BJ (cell line): ENCODE results near the gene NRG3. TPM values are rescaled to one million over a fixed set of nuclear protein-coding genes. Genes with fewer than 3 reads are reported as not detected.

Experiments
- CTCF ChIA-PET: fragments of 350-600 bp; formaldehyde crosslinking; extraction: SDS; loops from one replicate; lab custom pipeline; 2021; ENCODE audit warnings: antibody characterized with exemption, inconsistent platforms; lab: Yijun Ruan, JAX
- POLR2A ChIA-PET: fragments of 300-600 bp; sonication (Branson Sonifier 250); formaldehyde crosslinking; extraction: SDS; loops from one replicate; lab custom pipeline; 2021; ENCODE audit warnings: antibody characterized with exemption; lab: Charles Lee
- DNase-seq: peaks from one replicate; pipeline ENCODE4 v3.0.0-alpha.2; 2011; ENCODE audit warnings: low read depth
- H3K27me3 ChIP-seq: 2 replicates; pipeline ENCODE4 v1.6.0; 2011; ENCODE audit warnings: low read length; ENCODE audit not compliant: control insufficient read depth, insufficient read depth
- H3K36me3 ChIP-seq: 2 replicates; pipeline ENCODE4 v1.5.1; 2011; ENCODE audit warnings: low read length; ENCODE audit not compliant: control insufficient read depth, insufficient read depth
- H3K4me3 ChIP-seq: 2 replicates; pipeline ENCODE4 v1.5.1; 2011; ENCODE audit warnings: low read depth, mild to moderate bottlenecking, control low read depth, low read length
- polyA plus RNA-seq: library from polyadenylated mRNA; depleted of rRNA; stranded (reverse); fragments of >200 nt; gene quantifications from 2 replicates; pipeline ENCODE4 v1.2.3, GENCODE V29; 2011
- TF ChIP-seq, protein P1 (sequence below): IDR thresholded peaks from 2 replicates; pipeline ENCODE4 v1.5.1; 2011; ENCODE audit warnings: low read depth, mild to moderate bottlenecking, control low read depth, inconsistent platforms, low read length, moderate library complexity; ENCODE audit not compliant: insufficient read depth

NRG3 gene
- polyA plus RNA-seq, 1 experiment, result not detected

DNA sequence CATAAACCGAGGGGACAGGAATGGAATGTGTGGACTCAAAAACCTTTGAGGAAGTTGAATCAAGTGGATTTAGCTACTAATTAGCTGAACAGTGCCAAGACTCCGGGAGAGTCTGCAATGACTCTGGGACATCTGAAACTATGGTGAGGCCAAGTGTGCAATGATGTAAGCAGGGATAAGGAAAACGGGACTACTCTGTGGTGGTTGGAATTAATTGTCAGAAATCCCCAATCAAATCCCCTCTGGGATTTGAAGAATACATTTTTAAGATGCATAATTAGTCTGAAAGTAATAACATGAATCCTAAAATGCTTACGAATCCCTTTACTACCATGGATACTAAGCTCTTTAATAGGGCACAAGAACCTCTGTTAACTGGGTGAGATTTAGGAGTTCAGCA is 602.8 kb downstream of the NRG3 start:
- POLR2A ChIA-PET, result no interaction called here
- no peak for DNase-seq
- H3K27me3 ChIP-seq, result no peaks in the 10 kb centered on the region
- H3K4me3 ChIP-seq, result no peak overlapping the region
- H3K36me3 ChIP-seq, result no peaks in the 10 kb centered on the region
- CTCF ChIA-PET, result interaction anchor here (0.6 kb wide), 1 partner anchor 571 kb away, joined by 3 read pairs; no protein-coding TSS in a partner anchor
- TF ChIP-seq, protein P1, sequence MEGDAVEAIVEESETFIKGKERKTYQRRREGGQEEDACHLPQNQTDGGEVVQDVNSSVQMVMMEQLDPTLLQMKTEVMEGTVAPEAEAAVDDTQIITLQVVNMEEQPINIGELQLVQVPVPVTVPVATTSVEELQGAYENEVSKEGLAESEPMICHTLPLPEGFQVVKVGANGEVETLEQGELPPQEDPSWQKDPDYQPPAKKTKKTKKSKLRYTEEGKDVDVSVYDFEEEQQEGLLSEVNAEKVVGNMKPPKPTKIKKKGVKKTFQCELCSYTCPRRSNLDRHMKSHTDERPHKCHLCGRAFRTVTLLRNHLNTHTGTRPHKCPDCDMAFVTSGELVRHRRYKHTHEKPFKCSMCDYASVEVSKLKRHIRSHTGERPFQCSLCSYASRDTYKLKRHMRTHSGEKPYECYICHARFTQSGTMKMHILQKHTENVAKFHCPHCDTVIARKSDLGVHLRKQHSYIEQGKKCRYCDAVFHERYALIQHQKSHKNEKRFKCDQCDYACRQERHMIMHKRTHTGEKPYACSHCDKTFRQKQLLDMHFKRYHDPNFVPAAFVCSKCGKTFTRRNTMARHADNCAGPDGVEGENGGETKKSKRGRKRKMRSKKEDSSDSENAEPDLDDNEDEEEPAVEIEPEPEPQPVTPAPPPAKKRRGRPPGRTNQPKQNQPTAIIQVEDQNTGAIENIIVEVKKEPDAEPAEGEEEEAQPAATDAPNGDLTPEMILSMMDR, result no peak

DNA sequence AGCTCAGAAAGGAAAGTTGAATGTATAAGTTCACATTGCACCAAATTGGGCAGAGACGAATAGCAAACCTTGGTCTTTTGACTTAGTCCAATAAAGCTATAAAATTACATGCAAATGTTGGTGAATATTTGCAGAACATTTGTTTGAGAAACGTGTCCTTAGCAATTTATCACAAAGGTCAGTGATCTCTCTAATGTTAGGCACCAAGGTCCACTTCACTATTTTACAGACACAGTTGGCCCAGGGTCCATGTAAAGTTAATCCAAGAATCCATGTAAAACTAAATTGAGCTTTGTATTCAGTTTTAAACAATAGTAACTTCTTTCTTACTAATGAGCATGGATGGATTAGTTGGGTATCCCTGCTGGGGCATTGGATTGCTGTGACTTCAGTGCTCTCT is 617.7 kb downstream of the NRG3 start:
- H3K27me3 ChIP-seq, result no peaks in the 10 kb centered on the region
- ChIA-PET POLR2A (no interaction called here), CTCF (interaction anchor here (0.6 kb wide), 1 partner anchor 19 kb away, joined by 3 read pairs; no protein-coding TSS in a partner anchor)
- H3K4me3 ChIP-seq, result no peak overlapping the region
- no peak for DNase-seq
- TF ChIP-seq, protein P1, result no peak
- H3K36me3 ChIP-seq, result no peaks in the 10 kb centered on the region

DNA sequence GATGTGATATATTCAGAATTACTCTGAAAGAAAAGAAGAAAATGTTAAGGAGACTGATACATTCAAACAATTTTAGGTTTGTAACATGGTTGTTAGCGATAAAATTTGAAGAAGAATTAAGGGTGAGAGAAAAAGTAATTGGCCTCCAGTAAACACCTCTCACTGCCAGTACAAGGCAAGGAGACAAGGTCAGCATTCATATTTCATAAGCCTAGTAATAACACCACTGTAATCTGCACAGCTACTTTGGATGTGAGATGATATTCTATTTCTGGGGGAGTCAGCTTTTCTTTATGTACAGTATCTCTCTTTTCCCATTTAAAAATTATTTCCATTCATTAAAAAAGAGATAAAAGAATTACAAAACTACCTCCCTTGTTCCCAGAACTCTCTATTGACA is 621.1 kb downstream of the NRG3 start:
- POLR2A ChIA-PET, result no interaction called here
- DNase-seq, result no peak
- H3K27me3 ChIP-seq, result no peaks in the 10 kb centered on the region
- no peaks in the 10 kb centered on the region for H3K36me3 ChIP-seq
- CTCF ChIA-PET, result no interaction called here
- TF ChIP-seq, protein P1, result no peak
- H3K4me3 ChIP-seq, result no peak overlapping the region

DNA sequence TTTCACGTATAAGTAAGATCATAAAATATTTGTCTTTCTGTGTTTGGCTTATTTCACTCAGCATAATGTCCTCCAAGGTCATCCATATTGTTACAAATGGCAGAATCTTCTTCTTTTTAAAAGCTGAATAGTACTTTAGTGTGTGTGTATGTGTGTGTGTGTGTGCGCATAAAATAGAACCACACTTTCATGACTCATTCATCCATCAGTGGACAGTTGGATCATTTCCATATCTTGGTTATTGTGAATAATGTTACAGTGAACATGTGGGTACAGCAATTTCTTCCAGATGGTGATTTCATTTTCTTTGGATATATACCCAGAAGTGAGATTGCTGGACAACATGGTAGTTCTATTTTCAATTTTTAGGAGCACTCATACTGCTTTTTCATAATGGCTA is 622.4 kb downstream of the NRG3 start:
- Histone ChIP-seq H3K27me3 (no peaks in the 10 kb centered on the region), H3K36me3 (no peaks in the 10 kb centered on the region), H3K4me3 (no peak overlapping the region)
- TF ChIP-seq, protein P1, result no peak
- ChIA-PET CTCF (no interaction called here), POLR2A (no interaction called here)
- DNase-seq, result no peak

DNA sequence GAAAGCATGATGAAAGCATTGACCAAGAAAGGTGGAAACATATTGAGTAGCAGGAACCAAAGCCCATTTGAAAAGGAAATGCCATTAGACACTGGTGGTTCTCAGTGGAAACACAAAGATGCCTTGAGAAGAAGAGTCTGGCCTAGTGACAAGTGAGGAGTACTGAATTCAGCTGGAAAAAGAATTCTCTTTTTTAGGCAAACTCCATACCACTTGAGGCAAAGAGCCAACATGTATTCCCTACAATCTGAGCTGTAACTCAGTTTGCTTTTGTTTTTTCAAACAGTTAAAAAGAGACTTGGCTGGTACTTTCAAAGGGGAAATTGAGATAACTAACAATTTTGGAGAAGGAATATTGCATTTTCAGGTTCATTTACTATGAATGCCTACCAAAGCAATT is 624.0 kb downstream of the NRG3 start:
- ChIA-PET CTCF (interaction anchor here (0.6 kb wide), 1 partner anchor 16 kb away, joined by 3 read pairs; no protein-coding TSS in a partner anchor), POLR2A (no interaction called here)

More for the DNA sequence above, 624.0 kb downstream of the NRG3 start:
- Histone ChIP-seq H3K36me3 (no peaks in the 10 kb centered on the region), H3K4me3 (no peak overlapping the region), H3K27me3 (no peaks in the 10 kb centered on the region)
- no peak for DNase-seq
- TF ChIP-seq, protein P1, result no peak
